Measurements from ENCODE around the gene ADGRV1.

DNA sequence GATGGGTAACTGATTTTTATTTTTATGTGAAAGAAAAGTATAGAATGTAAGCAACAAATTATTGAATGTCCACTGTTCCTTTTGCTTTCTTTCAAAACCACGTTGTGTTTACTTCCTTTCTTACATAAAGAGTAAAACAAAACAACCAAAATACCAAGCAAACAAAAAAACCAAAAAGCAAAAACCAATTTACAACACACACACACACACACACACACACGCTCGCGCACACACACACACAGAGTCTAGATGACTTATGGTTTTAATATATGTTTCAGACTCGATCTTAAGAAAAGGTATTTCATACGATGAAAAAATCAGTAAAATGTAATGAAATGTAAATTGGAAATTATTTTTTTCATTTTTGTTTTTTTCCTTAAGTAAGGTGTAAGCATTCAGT is 80.3 kb downstream of the ADGRV1 start:
- TF ChIP-seq, protein P1, sequence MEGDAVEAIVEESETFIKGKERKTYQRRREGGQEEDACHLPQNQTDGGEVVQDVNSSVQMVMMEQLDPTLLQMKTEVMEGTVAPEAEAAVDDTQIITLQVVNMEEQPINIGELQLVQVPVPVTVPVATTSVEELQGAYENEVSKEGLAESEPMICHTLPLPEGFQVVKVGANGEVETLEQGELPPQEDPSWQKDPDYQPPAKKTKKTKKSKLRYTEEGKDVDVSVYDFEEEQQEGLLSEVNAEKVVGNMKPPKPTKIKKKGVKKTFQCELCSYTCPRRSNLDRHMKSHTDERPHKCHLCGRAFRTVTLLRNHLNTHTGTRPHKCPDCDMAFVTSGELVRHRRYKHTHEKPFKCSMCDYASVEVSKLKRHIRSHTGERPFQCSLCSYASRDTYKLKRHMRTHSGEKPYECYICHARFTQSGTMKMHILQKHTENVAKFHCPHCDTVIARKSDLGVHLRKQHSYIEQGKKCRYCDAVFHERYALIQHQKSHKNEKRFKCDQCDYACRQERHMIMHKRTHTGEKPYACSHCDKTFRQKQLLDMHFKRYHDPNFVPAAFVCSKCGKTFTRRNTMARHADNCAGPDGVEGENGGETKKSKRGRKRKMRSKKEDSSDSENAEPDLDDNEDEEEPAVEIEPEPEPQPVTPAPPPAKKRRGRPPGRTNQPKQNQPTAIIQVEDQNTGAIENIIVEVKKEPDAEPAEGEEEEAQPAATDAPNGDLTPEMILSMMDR (IDR thresholded peaks at IDR 0.05; ENCODE audit: poor library complexity, severe bottlenecking): no peak
- no peak for TF ChIP-seq RAD21 (conservative IDR thresholded peaks at IDR 0.05)

Data from neural cell (in vitro differentiated cells).